Measurements from ENCODE around the gene AP3M1.
"Not testable (repeated sequence)": the region's sequence is repeated elsewhere in the genome, so short reads cannot be mapped to it uniquely, and the experiment has no call there.

AP3M1 gene, protein sequence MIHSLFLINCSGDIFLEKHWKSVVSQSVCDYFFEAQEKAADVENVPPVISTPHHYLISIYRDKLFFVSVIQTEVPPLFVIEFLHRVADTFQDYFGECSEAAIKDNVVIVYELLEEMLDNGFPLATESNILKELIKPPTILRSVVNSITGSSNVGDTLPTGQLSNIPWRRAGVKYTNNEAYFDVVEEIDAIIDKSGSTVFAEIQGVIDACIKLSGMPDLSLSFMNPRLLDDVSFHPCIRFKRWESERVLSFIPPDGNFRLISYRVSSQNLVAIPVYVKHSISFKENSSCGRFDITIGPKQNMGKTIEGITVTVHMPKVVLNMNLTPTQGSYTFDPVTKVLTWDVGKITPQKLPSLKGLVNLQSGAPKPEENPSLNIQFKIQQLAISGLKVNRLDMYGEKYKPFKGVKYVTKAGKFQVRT

DNA sequence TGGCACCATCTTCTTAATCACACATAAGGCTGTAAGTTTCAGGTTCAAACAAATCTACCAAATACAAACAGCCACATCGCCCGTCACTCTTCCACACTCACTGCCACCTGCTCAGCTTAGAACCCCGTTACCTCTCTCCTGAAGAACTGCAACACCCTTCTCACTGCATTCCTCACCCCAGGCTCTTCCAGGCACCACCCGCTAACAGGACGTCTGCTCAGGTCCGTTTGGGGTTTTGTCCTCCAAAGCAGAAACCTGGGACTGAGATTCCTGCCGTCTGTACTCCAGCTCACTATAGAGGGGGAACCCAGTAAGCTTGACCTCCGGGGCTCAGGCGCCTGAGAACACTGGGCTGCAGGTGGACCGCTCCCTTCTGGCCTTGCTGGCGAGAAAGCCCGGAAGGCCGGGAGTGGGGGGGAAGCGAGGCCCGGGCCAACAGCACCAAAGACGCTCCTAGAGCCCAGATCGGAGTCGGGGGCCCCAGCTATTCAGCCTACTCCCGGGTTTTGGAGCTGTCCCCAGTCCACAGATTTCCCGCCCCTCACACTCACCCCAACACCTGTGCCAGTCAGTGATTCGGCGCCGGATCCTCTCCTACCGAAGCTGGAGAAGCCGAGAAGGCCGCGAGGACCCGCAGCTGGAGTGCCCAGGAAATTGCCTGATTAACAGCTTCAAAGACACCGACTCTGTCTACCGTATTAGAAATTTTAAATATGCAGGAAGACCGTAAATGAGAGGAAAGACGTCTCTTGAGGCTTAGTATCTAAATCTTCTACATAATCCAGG lies at the start of gene AP3M1:
TSS of gene AP3M1 (minus strand) at position 625 of the 786 bp plus-strand sequence. CDS start 12,449 bp downstream, outside the sequence.
- no peak for FAIRE-seq

DNA sequence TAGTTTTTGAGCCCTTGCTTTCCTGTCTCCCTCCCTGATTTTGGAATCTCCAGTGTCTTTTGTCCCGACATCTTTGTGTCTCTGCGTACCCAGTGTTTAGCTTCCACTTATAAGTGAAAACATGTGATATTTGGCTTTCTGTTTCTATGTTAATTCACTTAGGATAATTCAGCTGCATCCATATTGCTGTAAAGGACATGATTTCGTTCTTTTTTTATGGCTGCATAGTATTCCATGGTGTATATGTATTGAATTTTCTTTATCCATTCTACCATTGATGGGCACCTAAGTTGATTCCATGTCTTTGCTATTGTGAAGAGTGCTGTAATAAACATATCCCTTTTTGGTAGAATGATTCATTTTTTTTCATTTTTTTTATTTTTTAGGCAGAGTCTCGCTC lies 48.7 kb upstream of the AP3M1 start:
- no peak for FAIRE-seq

DNA sequence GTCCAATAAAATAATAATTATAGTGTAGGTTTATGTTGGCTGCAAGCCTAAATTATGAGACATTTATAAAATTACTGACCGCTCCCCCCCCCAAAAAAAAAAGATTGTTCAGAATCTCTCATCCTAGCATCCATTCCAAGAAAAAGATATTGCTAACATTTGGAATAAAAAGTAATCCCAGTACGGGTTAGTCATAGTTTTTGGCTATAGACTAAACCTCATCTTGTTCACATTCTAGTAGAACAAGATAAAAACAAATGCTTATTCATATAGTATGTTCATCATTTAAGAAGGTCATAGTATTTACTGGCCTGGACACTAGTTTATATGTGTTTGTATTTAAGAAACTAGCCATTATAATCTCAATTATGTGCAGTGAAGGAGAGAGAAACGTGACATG lies 44.4 kb upstream of the AP3M1 start:
- no peak for FAIRE-seq

DNA sequence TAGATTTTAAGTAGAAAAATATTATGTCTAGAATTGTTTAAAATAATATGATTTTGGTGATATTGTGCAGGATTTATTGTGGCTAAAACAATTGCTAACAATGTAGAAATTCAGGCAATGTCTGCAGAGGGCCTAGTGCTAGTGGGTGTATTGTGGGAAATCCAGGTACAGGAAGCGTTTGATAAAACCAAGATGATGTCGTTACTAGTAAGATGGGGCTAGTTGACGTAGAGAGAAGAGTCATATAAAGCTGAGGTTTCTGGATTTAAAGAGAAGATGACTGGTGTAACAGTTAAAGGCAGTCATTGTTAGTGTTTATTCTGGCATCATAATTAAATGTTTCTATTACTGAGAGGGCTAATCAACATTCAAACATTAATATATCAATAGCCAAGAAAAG lies 43.9 kb upstream of the AP3M1 start:
- FAIRE-seq = no peak

DNA sequence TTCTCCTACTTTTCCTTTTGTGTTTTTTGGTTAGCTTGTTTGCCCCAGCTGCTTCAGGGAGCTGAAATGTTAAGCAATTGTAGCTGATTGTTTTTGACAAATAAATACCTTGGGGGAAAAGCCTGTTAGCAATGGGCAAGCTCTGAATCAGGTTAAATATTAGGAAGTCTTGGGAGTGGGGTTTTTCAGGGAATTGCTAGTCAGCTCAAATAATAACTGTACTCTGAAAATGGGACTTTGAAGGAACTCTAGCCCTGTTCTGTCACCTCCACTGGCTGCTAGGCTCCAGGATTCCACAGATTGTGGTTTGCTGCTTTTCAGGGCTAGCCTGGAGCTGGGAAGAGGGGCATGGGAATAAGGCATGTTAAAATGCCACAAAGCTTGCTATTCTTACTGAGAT lies 39.9 kb upstream of the AP3M1 start:
- no peak for FAIRE-seq

DNA sequence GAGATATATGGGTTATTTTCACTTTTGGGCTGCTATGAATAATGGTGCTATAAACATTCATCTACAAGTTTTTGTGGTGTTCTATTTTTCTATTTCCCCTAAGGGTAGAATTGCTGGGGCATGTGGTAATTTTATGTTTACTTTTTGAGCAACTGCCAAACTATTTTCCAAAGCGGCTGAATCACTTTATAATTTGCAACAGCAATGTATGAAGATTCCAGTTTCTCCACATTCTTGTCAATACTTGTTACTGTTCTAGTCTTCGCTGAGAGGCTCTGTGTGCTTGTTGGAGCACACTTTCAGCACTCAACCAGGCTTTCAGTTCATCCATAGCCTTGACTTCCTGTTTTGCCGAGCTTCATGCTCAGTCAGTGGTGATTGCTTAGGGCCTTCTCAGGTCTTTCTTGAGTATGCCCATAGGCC lies 39.4 kb upstream of the AP3M1 start:
- no peak for FAIRE-seq

DNA sequence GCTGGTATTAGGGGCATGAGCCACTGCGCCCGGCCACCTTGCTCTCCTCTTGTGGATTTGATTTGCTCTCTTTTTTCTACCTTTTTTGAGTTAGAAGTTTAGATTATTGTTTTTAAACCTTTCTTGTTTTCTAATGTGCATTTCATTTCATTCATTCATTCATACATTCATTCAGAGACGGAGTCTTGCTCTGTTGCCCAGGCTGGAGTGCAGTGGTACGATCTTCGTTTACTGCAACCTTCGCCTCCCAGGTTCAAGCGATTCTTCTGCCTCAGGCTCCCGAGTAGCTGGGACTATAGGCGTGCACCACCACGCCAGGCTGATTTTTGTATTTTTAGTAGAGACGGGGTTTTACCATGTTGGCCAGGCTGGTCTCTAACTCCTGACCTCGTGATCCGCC lies 38.0 kb upstream of the AP3M1 start:
- not testable (repeated sequence) for FAIRE-seq

DNA sequence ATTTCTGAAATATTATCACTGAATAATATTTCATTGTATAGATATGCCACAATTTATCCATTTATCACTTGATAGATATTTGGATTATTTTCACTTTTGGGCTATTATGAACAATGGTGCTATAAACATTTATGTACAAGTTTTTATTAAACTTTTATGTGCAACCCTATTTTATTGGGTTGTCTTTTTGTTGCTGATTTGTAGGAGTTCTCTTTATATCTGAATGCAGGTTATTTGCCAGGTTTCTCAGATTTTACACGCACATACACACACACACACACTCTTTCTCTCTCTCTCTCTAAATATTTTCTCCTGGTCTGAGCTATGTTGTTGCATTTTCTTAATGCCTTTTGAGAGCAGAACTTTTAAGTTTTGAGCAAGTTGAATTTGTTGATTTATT lies 36.6 kb upstream of the AP3M1 start:
- no peak for FAIRE-seq

DNA sequence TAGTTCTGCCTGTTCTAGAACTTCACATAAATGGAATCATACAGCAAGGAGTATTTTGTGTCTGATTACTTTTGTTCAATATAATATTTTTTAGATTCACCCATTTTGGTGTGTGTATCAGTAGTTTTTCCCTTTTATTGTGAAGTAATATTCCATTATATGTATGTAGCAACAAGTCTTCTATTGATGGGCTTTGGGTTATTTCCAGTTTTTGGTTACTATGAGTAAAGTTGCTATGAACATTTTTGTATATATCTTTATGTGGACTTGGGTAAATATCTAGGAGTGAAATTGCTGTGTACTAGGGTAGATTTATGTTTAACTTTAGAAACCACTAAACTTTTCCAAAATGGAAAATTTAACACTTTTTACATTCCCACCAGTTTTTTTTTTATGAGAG lies 36.0 kb upstream of the AP3M1 start:
- FAIRE-seq = no peak

DNA sequence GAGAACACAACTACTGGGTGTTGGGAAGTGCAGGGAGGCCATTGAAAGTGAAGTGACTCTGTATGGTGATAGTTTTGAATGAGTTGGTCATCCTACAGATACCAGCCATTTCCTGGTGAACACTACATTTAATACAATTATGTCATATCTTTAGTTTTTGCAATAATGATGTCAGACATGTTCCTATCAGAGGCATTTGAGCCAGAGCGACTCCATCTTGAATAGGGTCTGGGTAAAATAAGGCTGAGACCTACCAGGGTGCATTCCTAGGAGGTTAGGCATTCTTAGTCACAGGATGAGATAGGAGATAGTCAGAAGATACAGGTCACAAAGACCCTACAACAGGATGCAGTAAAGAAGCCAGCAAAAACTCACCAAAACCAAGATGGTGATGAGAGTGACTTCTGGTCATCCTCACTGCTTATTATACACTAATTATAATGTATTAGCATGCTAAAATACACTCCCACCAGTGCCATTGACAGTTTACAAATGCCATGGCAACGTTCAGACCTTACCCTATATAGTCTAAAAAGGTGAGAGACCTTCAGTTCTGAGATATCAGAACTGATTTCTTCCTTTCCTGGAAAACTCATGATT lies 28.6 kb upstream of the AP3M1 start:
- FAIRE-seq = no peak

DNA sequence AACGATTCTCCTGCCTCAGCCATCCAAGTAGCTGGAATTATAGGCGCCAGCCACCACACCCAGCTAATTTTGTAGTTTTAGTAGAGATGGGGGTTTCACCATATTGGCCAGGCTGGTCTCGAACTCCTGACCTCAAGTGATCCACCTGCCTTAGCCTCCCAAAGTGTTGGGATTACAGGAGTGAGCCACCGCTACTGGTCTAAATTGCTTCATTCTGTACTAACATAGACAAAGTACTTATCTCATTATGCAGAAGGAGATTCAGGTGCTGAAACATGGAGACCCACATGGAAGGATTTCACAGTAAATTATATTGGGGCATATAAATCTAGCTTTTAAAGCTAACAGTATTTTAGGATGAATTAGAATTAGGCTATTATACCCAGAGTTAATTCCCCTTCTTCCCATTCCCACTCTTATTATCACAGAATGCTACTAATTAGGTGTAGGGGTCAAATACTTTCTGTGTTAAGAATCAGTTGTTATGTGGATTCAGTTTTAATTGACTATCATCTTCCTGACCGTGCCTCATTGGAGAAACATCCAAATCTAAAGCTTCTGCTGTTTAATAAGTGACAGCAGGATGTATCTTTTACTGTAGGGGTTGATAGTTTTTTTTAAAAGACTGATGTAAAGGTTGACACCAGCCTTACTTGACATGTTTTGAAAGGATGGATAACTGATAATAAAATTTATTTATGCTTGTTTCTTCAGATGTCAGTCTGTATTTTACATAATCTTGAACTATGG lies 27.6 kb upstream of the AP3M1 start:
- FAIRE-seq = no peak

DNA sequence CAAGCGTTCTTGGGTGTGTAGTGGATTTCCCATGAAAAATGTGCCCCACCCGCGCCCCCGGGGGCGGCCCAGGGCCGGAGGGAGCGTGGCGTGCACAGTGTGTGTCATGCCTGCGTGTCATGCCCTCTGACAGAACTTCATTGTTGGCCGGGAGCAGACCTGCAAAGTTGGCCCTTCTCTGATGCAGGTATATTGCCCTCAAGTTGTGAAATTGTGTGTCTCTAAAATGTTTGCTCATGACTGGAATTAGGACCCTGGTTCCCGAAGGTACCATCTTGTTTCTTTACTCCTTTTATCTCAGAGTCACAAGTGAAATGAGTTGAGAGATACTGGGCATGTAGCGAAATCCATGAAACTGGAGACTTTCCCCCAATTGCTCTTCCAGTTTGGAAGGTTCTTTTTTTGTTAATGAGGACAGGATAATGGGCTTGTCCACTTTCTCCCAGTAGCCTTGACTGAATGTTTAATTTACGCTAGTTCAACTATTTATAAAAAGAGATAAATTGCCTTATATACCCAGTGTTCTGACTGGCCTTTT lies 26.6 kb upstream of the AP3M1 start:
- no peak for FAIRE-seq

DNA sequence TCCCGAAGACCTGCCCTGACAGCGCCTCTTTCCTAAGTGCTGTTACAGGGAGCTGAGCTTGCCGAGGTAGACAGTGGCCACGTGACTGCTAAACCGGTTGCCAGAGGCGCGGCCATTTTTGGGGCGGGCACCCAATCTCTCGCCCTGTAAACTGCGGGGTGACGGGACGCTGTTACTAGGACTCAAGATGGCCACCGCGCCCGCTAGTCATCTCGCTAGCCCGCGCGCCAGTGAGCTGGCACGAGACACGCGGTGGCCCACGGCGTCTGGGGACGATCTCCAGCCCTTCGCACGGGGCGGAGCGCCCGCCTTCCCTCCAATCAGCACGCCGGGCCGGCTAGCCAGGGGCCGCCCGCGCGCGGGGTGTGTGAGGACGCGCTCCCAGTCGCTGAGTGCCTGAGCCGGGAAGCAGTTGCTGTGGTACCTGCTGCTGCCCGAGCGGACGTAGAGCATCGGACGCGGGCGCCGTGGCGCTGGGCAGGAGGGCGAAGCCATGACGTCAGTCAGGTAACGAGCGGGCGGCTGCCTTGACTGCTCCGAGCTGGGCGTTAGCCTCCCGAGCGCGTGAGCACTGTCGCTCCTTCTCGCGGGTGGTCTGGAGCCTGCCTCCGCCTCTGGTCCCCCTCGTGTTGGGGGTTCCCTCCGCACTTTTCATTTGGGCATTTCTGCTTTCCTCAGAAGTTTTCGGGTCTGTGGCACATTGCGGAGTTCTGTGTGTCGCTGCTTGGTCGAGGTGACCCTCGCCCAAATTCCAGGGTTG lies 25.9 kb upstream of the AP3M1 start:
- FAIRE-seq = no peak

DNA sequence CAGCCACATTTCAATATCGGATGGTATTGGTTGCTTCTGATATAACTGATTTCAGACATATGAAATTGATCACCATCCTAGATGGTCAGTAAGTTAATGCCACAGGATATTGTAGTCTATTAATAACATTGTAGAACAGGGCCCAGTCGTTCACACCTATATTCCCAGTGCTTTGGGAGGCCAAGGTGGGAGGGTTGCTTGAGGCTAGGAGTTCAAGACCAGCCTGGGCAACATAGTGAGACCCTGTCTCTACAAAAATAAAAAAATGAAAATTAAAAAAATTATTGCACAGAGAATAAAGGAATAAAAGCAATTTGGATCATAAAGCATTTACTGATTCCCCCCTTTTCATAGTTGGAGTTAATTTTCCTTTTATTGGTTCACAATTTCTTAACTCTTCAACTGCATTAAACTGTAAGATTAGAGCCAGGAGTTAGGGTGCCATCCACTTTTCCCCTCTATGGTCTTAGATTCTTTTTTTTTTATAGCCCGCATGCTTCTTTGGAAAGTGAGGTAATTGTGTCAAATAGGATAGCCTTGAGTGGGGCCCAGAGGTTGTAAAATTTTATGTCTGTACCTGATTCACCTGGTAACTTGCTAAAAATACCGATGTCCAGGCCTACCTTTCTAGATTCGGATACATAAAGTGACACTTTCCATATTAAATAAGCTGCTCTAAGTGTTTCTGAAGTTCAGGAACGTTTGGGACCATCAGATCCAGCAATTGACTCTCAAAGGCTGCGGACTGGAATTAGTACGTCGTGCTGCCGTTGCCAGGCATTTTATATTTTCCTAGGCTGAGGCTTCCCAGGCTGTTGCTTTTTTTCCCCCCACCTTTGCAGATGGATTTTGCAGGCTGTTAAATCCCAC lies 25.1 kb upstream of the AP3M1 start:
- FAIRE-seq = no peak

DNA sequence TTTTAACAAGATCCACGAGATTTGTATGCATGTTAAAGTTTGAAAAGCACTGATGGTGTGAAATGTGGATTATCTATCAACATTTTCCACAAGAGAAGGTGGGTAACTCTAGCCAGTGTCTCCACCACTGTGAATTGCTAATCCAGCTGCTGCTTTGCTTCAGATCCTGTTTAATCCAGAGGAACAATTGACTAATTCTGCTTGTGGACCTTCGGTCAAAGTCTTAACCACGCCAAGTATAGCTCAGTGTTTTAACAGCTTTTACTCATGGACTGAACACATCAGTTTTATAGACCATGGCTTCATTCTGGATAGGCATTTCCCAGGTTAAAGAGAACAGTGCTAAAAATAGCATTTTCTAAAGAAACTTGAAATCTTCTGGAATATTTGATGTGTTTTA lies 23.9 kb upstream of the AP3M1 start:
- FAIRE-seq = no peak

DNA sequence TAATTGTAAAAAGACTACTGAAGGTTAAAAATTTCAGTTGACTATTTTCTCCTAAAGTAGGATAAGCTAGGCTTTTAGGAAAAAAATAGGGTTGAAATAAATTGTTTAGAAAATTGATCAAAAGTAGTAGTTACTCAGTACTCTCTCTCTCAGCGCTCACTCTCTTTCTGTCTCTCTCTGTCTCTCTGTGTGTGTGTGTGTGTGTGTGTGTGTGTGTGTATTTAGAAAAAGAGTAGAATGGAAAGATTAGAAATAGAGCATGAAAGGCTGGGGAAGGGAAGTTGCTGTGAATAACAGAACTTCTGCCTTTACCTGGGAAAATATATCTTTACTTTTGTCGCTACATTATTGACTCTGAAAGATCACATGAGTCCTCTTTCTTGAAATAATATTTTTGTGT lies 21.0 kb upstream of the AP3M1 start:
- FAIRE-seq = no peak

DNA sequence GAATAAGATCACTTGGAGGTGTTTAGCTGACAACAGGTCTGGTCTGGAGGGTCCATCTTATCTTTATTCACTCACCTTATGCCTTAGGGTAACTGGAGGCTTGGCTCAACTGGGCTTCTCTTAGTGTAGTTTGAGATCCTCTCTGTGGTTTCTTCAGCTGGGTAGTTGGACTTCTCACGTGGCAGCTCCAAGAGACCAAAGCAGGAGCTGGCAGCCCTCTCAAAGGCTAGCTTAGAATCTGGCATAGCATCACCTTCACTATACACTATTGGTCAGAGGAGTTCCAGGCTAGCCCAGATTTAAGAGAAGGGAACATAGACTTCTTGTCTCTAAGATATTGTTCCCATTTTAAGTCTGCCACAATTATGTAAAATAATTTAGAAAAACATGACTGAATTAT lies 16.8 kb upstream of the AP3M1 start:
- FAIRE-seq = no peak

DNA sequence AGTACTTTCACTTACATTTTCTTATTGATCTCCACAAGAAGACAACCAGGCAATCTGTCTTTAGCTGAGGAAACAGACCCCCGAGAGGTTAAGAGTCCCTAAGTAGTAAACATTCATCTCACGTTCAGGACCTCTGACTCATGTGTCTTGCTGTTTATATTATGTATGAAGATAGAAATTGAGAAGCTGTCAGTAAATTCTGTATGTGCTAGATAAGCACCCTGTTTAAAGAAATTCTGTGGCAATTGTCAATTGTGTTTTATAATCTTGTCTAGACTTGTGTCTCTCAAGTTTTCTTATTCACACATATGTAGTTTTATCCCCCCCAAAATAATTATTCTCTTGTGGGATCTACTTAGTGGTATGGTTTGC lies 14.9 kb upstream of the AP3M1 start:
- FAIRE-seq = no peak

DNA sequence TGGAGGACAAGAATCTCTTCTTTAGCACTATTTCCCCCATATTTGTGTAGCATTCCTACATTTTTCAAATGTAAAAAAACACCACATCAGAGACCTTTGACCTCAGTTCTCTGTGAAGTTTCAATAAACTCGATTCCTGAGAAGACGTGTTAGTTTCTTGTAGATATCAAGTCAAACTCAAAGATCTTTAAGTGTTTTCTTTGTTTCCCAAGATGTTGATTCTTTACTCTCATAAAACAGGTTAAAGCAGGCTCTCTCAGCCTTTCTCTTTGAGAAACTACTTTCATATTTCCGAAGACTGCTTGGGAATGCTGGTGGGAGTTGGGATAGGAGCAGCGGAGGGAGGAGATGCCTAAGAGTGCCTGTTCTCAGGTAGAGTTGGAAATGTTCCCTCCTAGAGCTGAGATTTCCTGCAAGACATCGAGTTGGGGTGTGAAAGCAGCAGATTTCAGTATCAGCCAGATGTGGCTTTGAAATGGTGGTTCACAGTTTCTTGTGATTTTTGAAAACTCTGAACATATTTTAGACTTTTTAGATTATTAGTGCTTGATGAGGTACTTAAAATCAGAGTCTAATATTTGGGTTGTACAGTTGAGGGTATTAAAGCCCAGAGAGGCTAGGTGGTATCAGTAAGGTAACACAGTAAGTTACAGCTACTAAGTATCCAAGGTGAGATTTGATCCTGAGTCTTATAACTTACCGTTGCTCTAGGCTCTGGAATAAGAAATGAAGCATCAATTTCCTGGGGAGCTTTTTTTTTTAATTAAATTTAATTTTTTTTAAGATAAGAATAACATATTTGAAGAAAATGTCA lies 14.3 kb upstream of the AP3M1 start:
- FAIRE-seq = no peak
